Measurements from ENCODE around the gene TAF11L13.

Gene TAF11L13

DNA sequence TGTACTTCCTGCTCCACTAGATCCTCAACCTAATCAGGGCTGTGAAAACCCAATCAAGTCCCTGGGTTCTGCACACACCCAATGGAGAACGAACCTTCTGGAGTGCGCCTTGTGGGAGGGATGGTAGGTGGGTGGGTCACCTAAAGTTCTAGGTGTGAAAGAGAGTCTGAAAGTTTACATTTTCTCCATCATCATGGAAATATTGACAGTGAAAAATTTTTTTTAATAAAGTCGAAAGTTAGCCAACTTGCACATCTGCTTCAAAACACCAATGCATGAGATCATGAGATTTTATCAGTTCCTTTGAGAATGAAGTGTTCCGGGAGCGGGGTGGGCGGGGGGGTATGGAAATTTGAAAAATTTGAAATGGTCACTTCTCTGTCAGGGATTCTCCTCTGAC is 24.0 kb downstream of the TAF11L13 start:
- H3K36me3 ChIP-seq, result no peaks in the 10 kb centered on the region
- no peak overlapping the region for H3K4me3 ChIP-seq
- intact Hi-C loops (cut with DNase I; ENCODE audit: low total_unique reads), result no loop called here
- no peaks in the 10 kb centered on the region for H3K4me1 ChIP-seq
- DNase-seq, result no peak
- H3K27ac ChIP-seq, result no peak overlapping the region
- TF ChIP-seq, protein P1, sequence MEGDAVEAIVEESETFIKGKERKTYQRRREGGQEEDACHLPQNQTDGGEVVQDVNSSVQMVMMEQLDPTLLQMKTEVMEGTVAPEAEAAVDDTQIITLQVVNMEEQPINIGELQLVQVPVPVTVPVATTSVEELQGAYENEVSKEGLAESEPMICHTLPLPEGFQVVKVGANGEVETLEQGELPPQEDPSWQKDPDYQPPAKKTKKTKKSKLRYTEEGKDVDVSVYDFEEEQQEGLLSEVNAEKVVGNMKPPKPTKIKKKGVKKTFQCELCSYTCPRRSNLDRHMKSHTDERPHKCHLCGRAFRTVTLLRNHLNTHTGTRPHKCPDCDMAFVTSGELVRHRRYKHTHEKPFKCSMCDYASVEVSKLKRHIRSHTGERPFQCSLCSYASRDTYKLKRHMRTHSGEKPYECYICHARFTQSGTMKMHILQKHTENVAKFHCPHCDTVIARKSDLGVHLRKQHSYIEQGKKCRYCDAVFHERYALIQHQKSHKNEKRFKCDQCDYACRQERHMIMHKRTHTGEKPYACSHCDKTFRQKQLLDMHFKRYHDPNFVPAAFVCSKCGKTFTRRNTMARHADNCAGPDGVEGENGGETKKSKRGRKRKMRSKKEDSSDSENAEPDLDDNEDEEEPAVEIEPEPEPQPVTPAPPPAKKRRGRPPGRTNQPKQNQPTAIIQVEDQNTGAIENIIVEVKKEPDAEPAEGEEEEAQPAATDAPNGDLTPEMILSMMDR (IDR thresholded peaks at IDR 0.05), result no peak
- no peaks in the 10 kb centered on the region for H3K9me3 ChIP-seq
- no peaks in the 10 kb centered on the region for H3K27me3 ChIP-seq

DNA sequence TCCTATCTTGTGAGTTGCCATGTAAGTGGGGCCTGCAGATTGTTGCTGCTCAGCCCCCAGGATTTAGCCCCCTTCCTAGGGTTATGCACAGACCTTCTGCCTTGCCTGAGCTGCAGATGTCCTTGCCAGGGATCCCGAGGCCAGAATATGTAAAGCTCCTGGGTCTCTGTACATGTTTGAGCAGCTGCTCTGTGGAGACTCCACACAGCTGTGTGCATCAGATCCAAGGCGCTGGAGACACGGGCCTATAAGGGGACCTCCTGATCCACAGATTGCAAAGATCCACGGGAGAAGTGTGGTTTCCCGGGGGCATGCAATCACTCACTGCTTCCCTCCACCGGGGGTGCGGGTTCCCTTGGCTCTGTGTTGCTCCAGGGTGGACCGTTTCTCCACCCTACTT is 31.3 kb downstream of the TAF11L13 start:
- Histone ChIP-seq H3K36me3 (no peaks in the 10 kb centered on the region), H3K4me1 (no peaks in the 10 kb centered on the region), H3K27me3 (no peaks in the 10 kb centered on the region), H3K9me3 (no peaks in the 10 kb centered on the region), H3K4me3 (no peak overlapping the region), H3K27ac (no peak overlapping the region)
- intact Hi-C loops (cut with DNase I; ENCODE audit: low total_unique reads), result no loop called here
- TF ChIP-seq, protein P1 (IDR thresholded peaks at IDR 0.05), result no peak
- DNase-seq, result no peak

DNA sequence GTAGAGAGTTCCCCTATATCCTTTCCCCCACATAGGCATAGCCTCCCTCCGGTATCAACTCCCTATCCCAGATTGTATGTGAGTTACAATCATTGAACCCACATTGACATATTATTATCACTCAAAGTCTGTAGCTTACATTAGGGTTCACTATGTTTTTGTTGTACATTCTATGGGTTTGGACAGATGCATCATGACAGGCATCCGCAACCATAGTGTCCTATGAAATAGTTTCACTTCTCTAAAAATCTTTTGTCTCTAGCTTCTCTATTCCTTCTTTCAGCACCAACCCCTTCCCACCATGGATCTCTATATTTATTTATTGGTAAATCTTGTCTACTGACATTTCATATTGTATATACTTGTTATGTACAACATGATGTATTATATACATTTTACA is 33.9 kb downstream of the TAF11L13 start:
- intact Hi-C loops (cut with DNase I; ENCODE audit: low total_unique reads), result no loop called here
- H3K4me1 ChIP-seq, result no peaks in the 10 kb centered on the region
- H3K9me3 ChIP-seq, result no peaks in the 10 kb centered on the region
- H3K36me3 ChIP-seq, result no peaks in the 10 kb centered on the region
- DNase-seq, result no peak
- H3K27me3 ChIP-seq, result no peaks in the 10 kb centered on the region
- H3K4me3 ChIP-seq, result no peak overlapping the region
- TF ChIP-seq, protein P1 (IDR thresholded peaks at IDR 0.05), result no peak
- no peak overlapping the region for H3K27ac ChIP-seq

DNA sequence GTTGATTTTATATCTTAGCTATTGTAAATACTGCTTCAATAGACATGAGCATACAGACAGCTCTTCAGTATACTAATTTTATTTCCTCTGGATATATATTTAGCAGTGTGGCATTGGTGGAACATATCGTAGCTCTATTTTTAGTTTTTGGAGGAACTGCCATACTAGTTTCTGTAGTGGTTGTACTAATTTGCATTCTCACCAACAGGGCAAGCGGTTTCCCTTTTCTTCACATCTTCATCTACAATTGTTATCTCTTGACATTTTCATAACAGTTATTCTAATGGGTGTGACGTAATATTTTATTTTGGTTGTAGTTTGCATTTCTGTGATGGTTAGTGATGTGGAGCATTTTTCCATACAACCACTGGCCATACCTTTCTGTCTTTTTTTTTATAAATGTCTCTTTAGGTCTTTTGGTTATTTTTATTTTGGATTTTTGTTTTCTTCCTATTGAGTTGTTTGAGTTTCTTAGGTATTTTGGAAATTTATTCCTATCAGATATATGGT is 34.9 kb downstream of the TAF11L13 start:
- Histone ChIP-seq H3K27me3 (no peaks in the 10 kb centered on the region), H3K36me3 (no peaks in the 10 kb centered on the region), H3K27ac (no peak overlapping the region), H3K4me3 (no peak overlapping the region), H3K4me1 (no peaks in the 10 kb centered on the region), H3K9me3 (no peaks in the 10 kb centered on the region)
- intact Hi-C loops (cut with DNase I; ENCODE audit: low total_unique reads), result no loop called here
- TF ChIP-seq, protein P1 (IDR thresholded peaks at IDR 0.05), result no peak
- no peak for DNase-seq

DNA sequence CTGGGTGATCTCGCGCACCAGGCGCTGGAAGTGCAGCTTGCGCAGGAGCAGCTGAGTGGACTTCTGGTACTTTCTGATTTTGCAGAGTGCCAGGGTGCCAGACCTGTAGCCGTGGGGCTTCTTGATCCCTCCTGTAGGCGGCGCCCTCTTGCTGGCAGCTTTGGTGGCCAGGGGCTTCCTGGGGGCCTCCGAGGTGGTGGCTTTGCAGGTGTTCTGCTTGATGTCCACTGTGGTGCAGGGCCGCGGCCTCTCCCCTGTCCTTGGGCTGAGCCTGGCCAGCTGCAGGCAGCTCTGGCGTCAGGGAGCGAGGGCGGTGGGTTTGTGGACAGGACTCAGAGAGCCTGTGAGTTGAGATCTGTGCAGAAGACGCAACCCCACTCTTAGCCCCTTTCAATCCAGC is 38.5 kb downstream of the TAF11L13 start:
- no peak for DNase-seq
- Histone ChIP-seq H3K4me3 (no peak overlapping the region), H3K4me1 (no peaks in the 10 kb centered on the region), H3K27me3 (no peaks in the 10 kb centered on the region), H3K36me3 (no peaks in the 10 kb centered on the region), H3K27ac (no peak overlapping the region), H3K9me3 (no peaks in the 10 kb centered on the region)
- intact Hi-C loops (cut with DNase I; ENCODE audit: low total_unique reads), result no loop called here
- TF ChIP-seq, protein P1 (IDR thresholded peaks at IDR 0.05), result no peak

DNA sequence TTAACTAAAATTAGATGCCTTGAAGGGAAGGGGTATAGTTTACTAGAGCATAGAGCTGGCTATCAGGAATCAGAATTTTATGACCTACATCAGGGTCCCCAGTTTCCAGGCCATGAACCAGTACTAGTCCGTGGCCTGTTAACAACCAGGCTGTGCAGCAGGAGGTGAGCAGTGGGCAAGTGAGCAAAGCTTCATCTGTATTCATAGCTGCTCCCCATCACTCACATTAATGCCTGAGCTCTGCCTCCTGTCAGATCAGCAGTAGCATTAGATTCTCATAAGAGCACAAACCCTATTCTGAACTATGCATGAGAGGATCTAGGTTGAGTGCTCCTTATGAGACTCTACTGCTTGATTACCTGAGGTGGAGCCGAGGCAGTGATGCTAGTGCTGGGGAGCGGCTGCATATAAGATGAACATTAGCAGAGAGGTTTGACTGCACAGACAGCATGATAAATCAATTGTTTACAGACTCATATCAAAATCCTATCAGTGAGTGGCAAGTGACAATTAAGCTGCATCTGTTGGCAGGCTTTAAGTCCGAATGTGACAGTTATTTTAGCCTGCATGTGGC is 47.0 kb downstream of the TAF11L13 start:
- no peaks in the 10 kb centered on the region for H3K36me3 ChIP-seq
- no peak for DNase-seq

More for the DNA sequence above, 47.0 kb downstream of the TAF11L13 start:
- H3K9me3 ChIP-seq, result no peaks in the 10 kb centered on the region
- H3K4me3 ChIP-seq, result no peak overlapping the region
- H3K27ac ChIP-seq, result no peak overlapping the region
- TF ChIP-seq, protein P1 (IDR thresholded peaks at IDR 0.05), result no peak
- H3K4me1 ChIP-seq, result no peaks in the 10 kb centered on the region
- H3K27me3 ChIP-seq, result no peaks in the 10 kb centered on the region
- intact Hi-C loops (cut with DNase I; ENCODE audit: low total_unique reads), result no loop called here
